GM06990 (cell line): Measurements from ENCODE around the gene SLC35E3.
A peak's percentile ranks its signal among the peaks of the same experiment; 100 is the strongest.

Experiments
- DNase-seq: peaks from one replicate; pipeline ENCODE4 v3.0.0-alpha.2; 2011; ENCODE audit not compliant: insufficient read length; ENCODE audit errors: extremely low read depth
- H3K27me3 ChIP-seq: replicated peaks from 2 replicates; pipeline ENCODE4 v1.6.0; 2011; ENCODE audit warnings: low read length; ENCODE audit not compliant: control insufficient read depth, insufficient read depth
- H3K36me3 ChIP-seq: 2 replicates; pipeline ENCODE4 v1.5.1; 2011; ENCODE audit warnings: low read length; ENCODE audit not compliant: control insufficient read depth, insufficient read depth
- H3K4me3 ChIP-seq: replicated peaks from 2 replicates; pipeline ENCODE4 v1.5.1; 2011; ENCODE audit warnings: low read depth, mild to moderate bottlenecking, control low read depth, low read length
- CTCF ChIP-seq: IDR thresholded peaks from 2 replicates; pipeline ENCODE4 v1.5.1; 2011; ENCODE audit warnings: low read length, control low read depth, mild to moderate bottlenecking, inconsistent platforms; ENCODE audit not compliant: insufficient read depth, poor library complexity, severe bottlenecking

SLC35E3 gene

GRCh38 chr12:68745904-68746571, at the start of gene SLC35E3:
SLC35E3 (plus strand) TSS chr12:68746176; CDS start chr12:68746378, 202 bp downstream.
- peak within 1 kb of the TSS; percentile 81 for H3K4me3 ChIP-seq
- peak; percentile 95 for DNase-seq
- no peak for TF ChIP-seq CTCF
- H3K27me3 ChIP-seq = no peaks in the 10 kb centered on the region
- H3K36me3 ChIP-seq = peaks cover 5% of the 10 kb centered on the region

- Histone ChIP-seq H3K36me3 (peaks cover 4% of the 10 kb centered on the region), H3K4me3 (no peak overlapping the region), H3K27me3 (no peaks in the 10 kb centered on the region)
- no peak for TF ChIP-seq CTCF
- no peak for DNase-seq
These were observed 46.5 kb upstream of the SLC35E3 start for GRCh38 chr12:68699486-68699885.

GRCh38 chr12:68727776-68728175, 18.2 kb upstream of the SLC35E3 start:
- Histone ChIP-seq H3K4me3 (no peak overlapping the region), H3K36me3 (peaks cover 4% of the 10 kb centered on the region), H3K27me3 (no peaks in the 10 kb centered on the region)
- DNase-seq = no peak
- no peak for TF ChIP-seq CTCF

- no peak for DNase-seq
- no peak overlapping the region for H3K4me3 ChIP-seq
- H3K36me3 ChIP-seq = peaks cover 7% of the 10 kb centered on the region
- no peak for TF ChIP-seq CTCF
- H3K27me3 ChIP-seq = no peaks in the 10 kb centered on the region
These were observed 12.3 kb upstream of the SLC35E3 start for GRCh38 chr12:68733661-68734071.

- no peaks in the 10 kb centered on the region for H3K27me3 ChIP-seq
- no peak for TF ChIP-seq CTCF
- H3K4me3 ChIP-seq = no peak overlapping the region
- H3K36me3 ChIP-seq = peaks cover 2% of the 10 kb centered on the region; the same call in 1 of the 2 replicates
- DNase-seq = no peak
These were observed 6.1 kb upstream of the SLC35E3 start for GRCh38 chr12:68739891-68740290.
